Measurements from ENCODE around the gene DYNC1LI1. TPM values are rescaled to one million over a fixed set of nuclear protein-coding genes. Genes with fewer than 3 reads are reported as not detected.
"Not testable (repeated sequence)": the region's sequence is repeated elsewhere in the genome, so short reads cannot be mapped to it uniquely, and the experiment has no call there.

The DYNC1LI1 gene
- total RNA-seq, 1 experiment from 2014 or later, result 27.5 TPM

DNA sequence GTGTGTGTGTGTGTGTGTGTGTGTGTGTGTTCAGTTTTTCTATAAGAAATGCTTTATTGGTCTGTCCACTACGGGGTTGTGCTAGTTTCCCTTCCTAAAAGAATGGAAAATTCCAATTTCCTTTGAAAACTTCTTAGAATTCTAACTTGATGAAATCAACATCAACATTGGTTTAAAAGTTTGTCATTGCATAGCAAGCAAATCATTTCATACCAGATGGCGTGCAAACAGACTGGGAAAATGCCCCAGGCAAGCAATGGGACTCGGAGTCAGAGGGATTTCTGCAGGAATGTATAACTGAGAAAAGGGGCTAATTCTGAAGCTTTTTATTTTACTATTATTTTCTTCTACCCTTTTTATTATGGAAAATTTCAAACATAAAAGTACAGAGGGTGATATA is 13.1 kb upstream of the DYNC1LI1 start:
- peak; percentile 20 for DNase-seq (ENCODE audit: low spot score)

DNA sequence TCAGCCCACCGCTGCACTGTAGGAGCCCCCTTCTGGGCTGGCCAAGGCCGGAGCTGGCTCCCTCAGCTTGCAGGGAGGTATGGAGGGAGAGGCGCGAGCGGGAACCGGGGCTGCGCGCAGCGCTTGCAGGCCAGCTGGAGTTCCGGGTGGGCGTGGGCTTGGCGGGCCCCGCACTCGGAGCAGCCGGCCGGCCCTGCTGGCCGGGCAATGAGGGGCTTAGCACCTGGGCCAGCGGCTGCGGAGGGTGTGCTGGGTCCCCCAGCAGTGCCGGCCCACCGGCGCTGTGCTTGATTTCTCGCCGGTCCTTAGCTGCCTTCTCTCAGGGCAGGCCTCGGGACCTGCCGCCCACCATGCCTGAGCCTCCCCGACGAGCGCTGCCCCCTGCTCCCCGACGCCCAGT is 8.0 kb upstream of the DYNC1LI1 start:
- DNase-seq (ENCODE audit: low spot score), result not testable (repeated sequence)

DNA sequence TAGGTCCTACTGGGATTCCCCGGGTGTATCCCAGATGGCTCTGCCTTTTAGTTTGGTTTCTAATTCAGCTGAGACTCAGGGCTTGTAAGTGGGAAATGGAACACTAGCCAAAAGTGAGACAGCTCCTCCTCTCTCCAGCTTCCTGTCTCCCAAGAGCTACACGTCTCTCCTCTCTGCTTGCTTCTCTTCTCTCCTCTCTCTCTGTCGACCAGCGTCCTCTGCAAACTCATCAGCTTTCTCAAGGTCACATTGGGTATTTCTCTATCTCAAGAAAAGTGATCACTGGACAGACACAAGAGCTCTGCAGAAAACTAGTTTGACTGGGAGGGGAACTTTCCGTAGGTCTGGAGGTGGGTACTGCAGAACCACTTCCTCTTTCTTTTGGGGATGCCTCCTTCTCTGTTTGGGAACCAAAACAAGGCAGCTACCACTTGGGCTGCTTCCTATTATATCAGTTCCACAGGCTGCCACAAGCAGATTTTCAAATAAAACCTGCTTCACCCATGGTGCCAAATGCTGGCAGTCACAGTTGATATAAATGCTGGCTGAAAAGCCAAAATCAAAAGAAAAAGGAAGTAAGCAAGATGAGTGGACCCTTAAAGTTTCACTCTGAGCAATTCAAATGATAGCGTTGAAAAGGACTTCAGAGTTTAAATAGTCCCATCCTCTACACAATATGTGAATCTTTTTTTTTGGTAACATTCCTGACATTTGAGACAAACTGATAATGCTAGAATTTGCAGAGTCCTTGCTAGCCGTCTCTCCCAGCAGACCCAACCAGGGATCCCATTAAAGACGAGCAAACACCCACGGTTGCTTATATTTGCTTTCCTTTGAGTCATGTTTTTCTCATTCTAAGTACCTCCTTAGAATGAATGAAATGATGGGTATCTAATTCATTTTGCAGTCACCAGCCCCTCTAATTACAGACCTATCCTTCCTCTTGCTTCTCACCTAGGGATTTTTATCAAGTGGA is 7.2 kb upstream of the DYNC1LI1 start:
- DNase-seq (ENCODE audit: low spot score), result no peak

DNA sequence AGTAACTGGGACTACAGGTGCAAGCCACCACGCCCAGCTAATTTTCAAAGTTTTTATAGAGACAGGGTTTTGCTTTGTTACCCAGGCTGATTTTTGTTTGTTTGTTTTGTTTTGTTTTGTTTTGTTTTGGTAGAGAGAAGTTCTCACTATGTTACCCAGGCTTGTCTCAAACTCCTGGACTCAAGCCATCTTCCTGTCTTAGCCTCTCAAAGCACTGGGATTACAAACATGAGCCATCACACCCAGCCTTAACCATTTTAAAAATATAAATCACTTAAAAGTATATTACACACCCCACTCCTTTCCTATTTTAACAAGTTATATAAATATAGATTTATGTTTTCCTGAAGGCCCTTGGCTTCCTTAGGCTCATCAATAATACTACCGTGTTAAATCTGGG is 6.5 kb upstream of the DYNC1LI1 start:
- no peak for DNase-seq (ENCODE audit: low spot score)

DNA sequence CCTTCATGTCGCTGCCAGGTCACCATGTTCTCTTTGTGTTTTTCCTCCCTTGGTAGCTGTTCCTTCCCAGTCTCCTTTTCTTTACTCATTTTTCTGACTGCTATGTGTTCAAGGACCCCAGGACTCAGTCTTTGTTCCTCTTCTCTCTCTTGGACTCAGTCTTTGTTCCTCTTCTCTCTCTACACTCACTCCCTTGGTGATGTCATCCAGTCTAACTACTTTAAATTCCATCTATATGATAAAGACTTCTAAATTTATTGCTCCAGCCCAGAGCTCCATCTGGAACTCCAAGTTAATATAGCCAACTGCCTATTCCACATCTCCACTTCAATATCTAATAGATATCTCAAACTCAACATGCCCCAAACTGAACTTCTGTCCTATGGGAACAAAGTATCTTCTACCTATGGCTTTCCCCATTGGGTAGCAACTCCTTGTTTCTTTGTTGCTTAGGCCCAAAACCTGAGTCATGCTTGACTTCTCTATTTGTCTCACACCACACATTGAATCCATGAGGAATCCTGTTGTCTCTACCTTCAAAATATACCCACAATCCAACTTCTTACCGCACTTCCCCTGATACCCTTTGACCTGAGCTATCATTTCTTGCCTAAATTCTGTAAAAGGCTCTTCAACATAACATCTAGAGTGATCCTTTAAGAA is 4.9 kb upstream of the DYNC1LI1 start:
- DNase-seq (ENCODE audit: low spot score), result no peak

DNA sequence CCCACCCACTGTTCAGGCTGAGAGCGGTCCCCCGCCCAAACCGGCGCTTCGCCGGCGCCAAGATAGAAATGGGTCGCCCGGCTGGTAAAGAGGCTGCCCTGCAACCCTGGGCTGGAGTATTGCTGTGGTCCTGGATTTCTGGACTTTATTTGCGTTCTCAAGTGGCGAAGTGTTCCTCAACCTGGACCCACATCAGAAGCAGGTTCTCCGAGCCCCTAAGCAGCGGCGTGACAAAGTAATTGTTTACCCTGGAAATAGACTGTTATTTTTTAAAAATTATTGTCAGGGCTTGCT is 481 bp upstream of the DYNC1LI1 start:
- no peak for DNase-seq (ENCODE audit: low spot score)

DNA sequence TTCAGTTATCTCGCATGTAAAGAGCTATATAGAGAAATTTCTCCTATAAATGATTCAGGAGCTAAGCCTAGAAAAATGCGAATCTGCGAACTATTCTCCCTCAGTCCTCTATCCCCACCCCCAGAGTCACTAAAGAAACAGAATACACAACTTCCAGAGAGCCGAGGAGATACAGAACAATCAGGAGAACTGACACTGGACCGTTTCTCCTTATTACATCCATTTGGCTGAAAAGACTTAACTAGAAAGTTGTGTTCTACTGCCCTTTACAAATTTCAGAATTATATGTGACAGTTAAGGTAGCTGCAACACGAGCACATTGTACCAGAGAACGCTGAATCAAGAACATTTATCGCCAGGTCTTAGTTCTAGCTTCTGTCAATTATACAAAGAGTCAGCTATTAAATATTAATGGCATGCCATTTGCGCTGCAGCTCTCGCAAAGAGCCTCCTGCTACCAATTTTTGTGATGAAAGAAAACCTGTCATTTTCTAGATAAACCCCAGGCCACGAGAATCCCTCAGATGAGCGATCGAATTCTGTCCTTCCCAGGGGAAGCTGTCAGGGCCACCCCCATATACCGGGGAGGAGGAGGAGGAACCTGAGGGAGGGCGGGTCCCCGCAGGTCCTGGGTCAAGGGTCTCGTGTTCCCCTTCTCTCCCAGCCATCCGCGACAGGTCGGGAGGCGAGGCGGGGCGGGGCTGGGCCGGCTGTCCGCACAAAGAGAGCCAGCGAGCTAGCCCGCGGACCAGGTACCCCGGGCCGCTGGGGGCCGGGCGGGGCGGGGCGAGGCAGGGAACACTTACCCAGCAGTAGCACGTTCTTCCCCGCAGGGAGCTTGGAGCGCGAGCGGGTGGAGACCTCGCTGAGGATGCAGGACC is 878 bp downstream of the DYNC1LI1 start:
- no peak for DNase-seq (ENCODE audit: low spot score)

DNA sequence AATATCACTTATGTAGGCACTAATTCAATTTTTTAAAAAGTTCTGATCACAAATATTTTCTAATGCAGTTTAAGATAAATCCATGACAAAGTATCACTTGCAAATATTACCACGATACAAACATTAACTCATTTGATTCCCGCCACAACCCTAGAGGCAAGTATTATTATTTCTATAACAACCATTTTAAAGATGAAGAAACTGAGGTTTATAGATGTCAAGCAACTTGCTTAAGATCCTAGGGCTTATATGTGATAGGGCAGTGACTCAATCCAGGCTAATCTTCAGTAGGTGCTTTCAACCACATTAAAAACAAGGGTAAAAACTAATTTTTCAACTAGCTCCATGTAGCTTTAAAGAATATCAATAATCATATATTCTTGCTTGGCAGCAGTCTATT is 1.7 kb downstream of the DYNC1LI1 start:
- no peak for DNase-seq (ENCODE audit: low spot score)

DNA sequence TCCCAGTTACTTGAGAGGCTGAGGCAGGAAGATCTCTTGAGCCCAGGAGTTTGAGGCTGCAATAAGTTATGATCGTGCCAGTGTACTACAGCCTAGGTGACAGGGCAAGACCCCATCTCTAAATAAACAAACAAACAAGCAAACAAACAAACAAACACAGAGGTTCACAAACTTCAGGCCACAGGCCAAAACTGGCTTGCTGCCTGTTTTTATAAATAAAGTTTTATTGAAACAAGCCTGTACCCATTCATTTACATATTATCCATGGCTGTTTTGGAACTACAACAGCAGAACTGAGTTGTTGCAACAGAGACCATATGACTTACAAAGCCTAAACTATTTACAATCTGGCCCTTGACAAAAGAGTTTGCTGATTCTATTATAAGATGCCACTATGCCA is 6.5 kb downstream of the DYNC1LI1 start:
- DNase-seq (ENCODE audit: low spot score), result no peak

DNA sequence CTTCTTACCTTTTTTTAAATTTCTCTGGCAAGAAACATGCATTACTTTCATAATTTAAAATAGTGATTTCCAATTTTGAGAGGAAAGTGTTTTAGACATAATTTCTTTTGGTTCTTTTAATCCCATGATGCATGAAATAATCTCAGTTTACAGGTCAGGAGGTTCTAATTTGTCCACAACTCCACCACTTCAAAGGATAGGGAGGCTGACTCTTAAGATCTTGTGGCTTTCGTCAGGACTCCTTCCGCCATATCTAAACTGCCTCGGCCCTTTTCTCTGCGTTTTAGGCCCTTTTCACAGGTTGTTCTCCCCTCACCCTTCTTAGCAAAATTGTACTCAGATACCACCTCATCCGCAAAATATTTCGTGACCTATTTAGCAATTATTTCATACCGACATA is 8.0 kb downstream of the DYNC1LI1 start:
- DNase-seq (ENCODE audit: low spot score), result no peak

DNA sequence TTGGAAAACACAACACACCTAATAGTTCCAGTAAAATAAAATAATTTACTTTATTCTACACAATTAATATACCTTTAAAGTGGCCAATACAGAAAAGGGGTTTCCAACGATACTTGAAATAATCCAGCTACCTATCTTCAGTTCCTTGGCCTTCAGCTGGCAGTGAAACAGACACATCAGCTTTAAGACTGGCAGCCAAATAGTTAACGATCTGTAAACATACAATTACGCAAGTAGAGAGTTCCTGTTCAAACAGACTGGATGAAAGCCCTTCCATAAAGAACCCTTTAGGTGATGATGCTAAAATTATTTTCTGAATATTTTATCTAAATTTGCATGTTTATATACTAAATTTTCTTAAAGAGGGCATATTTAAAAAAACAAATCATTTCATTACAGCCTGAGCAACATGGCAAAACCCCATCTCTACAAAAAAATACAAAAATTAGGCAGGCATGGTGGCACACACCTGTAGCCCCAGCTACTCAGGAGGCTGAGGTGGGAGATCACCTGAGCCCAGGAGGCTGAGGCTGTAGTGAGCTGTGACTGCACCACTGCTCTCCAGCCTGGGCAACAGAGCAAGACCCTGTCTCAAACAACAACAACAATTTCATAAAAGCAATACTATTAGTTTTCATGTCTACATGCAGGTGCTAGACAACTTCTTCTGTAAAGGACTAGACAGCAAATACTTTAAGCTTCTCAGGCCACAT is 12.9 kb downstream of the DYNC1LI1 start:
- DNase-seq (ENCODE audit: low spot score), result no peak

DNA sequence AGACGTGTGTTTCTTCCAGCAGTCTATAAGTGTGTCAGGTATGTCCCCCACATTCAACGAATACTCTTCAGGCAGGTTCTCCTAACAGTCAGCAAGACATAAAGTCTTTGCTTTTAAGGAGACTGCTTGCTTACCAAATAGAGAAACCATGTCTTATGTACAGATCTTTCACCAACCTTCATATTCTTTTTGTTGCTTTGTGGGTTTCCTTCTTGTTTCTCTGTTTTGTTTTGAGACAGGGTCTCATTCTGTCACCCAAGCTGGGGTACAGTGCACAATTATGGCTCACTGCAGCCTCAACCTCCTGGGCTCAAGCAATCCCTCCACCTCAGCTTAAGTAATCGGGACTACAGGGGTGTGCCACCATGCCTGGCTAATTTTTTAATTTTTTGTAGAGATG is 14.3 kb downstream of the DYNC1LI1 start:
- no peak for DNase-seq (ENCODE audit: low spot score)

DNA sequence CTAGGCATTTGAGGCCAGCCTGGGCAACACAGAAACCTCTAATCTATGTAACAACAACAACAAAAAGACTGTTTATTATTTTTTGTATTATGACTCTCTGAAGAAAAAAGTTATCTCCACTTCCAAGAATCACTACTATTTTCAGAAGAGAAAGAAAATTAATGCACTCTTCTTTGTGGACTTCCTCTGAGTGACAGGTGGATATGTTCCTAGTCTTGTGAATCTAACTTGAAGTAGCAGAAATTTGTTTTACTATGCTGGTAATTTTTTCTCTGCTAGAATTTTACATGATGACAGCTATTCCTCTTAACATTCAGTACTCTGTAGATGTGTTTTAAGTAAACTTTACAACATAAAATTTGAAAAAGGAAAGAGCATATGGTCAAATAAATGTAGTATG is 16.7 kb downstream of the DYNC1LI1 start:
- no peak for DNase-seq (ENCODE audit: low spot score)

DNA sequence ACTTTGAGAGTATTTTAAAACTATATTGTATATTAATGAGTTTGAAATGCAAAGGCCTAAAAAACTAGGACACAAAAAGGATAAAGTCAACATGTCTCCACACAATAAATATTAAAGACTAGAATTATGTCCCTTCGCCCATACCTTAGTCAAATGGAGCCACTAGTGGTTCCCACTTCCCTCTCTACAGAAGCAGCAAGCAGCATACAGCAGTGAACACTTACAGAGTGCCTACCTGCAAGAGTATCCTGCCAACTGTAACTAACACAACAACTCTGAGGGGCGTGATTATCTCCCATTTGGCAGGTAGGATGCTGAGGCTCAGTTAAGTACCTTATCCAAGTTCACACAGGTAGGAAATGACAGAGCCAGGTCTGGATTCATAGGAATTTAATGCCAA is 17.2 kb downstream of the DYNC1LI1 start:
- no peak for DNase-seq (ENCODE audit: low spot score)

DNA sequence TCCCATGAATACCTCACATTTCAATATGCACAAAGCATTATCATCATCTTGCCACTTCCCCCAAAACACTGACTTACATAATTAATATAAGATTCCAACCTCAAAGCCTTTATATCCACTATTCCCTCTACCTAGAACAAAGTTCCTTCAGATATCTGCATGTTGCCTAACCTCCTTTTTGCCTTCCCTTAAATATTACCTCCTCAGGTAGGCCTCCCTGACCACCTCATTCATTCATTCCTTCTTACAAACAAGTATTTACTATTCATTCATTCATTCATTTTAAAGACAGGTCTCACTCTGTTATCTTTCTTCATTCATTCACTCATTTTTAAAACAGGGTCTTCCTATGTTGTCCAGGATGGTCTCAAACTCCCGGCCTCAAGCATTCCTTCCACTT is 18.6 kb downstream of the DYNC1LI1 start:
- DNase-seq (ENCODE audit: low spot score), result no peak

DNA sequence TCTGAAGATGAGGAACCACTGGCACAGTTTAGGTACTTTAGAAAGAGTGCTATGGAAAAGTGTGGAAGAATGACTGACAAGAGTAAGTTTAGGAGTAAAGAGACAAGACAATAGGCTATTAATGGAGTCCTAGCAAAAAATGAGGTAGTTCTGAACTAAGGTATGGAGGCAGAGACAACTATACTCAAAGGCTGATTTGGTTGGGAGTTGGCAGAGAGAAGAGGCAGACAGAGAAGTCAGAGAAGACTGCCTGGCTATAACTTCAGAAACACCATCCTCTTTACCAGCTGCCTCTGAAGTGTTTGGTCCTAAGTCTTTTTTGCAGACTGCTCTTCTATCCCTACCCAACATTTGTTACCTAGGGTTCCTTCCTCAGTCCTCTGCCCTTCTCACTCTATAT is 19.2 kb downstream of the DYNC1LI1 start:
- no peak for DNase-seq (ENCODE audit: low spot score)

DNA sequence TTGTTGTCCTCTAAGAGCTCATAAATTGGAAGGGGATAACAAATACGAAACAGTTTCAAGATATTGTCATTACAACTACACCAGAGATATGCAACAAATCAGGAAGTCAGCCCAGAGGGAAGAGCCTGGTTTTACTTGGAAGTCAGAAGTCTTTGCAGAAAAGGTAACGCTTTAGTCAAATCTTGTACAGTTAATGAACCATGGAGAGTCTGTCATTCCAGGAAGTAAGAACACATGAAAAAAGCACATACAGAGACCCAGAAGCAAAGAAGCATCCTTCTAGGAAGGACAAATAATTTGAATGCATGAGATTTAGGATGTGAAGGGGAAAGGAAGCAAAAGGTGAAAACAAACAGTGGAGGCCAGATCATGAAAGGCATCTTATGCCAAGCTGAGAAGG is 19.6 kb downstream of the DYNC1LI1 start:
- no peak for DNase-seq (ENCODE audit: low spot score)

DNA sequence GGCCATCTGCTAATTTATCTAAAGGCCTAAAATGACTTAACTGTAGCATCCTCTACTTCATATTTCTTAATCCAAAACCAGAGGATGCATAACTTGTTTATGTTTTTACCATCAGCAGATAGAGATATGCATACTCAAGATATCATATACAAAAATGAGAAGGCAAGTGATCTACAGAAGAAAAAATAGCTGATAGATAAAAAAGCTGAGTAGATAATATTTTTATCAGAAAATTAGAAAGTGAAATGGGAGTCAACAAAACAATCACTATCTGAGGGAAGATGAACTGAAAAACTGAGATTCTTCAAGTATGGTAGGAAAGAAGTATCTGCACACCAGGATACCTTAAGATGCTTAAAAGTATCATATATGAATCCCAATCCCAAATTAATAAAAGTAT is 25.4 kb downstream of the DYNC1LI1 start:
- DNase-seq (ENCODE audit: low spot score), result no peak

DNA sequence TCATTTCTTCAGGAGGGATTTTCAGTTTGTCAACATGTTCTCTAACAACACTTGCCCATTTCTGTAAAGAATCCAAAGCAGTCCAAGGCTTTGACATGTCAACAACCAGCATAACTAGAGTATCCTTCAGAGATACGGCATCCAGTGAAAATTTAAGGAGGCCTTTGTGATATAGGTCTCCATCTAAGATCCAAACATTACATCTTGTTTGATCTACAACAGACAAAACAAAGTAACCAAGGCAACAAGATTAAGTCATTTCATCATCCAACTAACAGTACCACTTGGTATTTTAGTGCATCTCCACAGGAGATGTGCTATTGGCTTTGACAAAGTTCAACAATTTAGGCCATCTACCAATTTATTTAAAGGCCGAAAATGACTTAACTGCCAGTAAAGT is 25.8 kb downstream of the DYNC1LI1 start:
- no peak for DNase-seq (ENCODE audit: low spot score)

DNA sequence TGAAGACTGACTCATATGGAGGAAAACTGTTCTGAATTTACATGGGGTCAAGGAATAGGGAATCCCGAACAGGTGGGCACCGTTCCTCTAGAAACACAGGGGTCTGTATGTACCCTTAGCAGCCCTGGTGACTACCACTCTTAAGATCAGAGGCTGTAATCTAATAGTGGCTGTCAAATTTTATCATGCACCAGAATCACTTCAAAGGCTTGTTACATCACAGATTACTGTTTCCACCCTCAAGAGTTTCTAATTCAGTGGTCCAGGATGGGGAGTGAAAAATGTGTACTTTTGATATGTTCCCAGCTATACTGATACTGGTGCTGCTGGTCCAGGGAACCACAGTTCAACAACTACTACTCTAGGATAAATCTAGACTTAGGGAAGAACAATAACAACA is 27.9 kb downstream of the DYNC1LI1 start:
- no peak for DNase-seq (ENCODE audit: low spot score)

DNA sequence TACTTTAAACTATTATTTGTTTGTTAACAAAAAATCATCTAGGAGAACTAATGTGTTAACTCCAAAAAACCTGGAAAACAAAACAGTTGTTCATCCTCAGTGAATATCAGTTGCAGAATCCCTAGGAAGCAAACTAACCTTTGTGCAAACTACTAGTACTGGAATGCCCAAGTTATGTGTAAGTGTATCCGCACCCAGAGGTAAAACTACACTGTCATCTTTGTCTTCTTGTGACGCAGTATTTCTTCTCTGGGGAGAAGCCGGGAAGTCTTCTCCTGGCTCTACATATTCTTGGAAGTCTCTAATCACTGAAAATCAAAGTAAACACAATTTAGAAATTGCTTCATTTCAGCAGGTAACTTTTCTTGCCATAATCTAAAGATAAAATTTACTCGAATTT is 29.8 kb downstream of the DYNC1LI1 start:
- no peak for DNase-seq (ENCODE audit: low spot score)

DNA sequence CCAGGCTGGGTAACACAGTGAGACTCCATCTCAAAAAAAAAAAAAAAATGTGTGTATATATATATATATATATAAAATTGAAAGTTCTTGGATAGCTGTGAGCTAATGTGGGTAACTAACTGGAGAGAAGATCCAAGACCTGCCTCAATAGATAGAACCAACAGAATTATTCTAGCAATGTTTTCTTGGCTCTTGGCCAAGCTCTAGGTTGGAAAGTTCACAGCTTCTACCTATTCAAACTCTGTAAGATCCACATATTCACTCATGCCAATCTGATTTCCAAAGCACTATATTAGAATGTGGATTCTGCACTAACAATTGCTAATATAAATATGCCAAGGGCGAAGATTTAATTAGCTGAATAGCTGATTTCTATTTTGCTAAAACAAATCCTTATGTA is 38.2 kb downstream of the DYNC1LI1 start:
- DNase-seq (ENCODE audit: low spot score), result no peak
